AG08396 (cell line): ENCODE measurements around the gene NPB.

Source experiments
- DNase-seq: peaks from one replicate; pipeline ENCODE4 v3.0.0; 2012; ENCODE audit warnings: low spot score, mixed read lengths

The NPB gene

GRCh38 chr17:81940538-81941483 is 38.8 kb downstream of the NPB start:
- DNase-seq, result no peak

DNA sequence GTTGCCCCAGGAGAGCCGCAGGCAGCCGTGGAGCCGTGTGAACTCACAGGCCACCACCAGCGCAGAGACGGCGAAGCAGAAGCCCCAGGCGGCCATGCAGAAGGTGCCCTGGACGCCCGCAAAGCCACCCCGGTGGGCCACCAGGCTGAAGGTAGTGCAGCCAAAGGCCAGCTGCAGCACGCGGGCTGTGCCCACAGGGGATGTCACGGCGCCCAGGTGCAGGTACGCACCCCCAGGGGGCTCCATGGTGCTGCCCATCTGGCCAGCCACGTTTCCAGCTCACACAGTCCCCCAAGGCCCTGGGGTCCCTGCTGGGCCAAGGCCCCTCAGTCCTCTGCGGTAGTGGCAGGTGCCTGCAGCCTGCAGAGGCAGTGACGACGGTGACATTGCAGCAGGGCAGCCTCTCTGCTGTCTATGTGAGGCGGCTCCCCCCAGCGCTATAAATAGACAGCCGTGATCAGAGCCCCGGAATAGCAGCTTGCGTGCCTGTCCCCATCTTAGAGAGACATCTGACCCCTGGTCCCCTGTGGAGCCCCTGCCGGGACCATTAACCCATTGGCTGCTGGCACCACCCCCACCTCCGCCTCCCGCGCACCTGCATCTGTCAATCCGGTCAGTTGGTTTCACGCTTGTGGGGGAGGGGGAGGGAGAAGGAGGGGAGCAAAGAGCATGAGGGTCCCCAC is 39.6 kb downstream of the NPB start:
- DNase-seq, result no peak

DNA sequence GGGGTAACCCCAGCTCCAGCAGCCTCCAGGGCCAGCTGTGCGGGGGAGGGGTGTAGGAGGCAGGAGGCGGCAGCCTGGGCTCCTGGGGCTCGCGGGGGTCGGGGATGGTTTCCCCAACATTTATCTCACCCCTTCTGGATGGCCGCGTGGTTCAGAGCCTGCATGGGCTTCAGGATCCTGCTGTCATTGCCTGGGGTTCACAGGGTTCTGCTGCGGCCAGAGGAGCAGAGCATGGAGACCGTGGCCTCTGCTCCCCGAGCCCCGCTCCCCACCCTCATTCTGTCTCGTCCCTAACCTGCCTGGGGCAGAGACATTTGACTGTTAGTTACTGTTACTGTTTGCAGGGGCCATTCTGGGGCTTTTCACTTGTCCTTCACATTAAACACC is 40.1 kb downstream of the NPB start:
- no peak for DNase-seq

- no peak for DNase-seq
Measured at GRCh38 chr17:81944858-81945257, 42.8 kb downstream of the NPB start.

- no peak for DNase-seq
Measured at GRCh38 chr17:81947189-81947588, 45.2 kb downstream of the NPB start, which contains the start of gene MYADML2. Gene MYADML2 (minus strand): TSS chr17:81947233. CDS start chr17:81941741, 5,492 bp downstream.

DNA sequence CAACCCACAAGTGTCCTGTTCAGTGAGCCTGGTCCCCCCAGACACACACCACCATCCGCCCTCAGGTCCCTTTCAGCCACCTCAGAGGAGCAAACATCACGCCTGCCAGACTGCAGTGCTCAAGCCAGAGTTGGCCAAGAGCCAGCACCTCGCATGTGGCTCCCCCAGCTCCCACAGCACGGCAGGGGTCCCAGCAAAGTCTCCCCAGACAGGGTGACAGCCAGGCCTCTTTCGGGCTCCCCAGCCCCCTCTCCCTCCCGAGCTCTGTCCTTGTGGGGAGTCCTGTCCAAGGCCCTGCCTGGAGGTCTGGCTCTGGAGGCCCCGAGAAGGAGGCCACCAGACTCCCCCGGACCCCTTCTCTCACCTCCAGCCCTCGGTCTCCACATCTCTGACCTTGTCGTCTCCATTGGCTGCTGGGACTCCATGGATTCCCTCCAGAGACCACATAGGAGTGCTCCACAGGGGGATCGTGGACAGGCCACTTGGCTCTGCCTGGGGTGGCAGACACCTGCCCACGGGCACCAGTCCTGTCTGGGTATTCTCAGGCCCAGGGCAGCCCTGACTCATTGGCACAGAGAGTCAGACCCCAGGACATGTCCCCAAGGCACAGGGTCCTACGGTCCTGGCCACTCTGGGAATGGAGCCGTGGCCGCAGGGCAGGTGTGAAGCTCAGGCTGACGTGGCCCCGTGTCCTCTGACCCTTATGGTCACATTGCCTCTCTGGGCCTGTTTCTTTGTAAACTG is 46.8 kb downstream of the NPB start:
- no peak for DNase-seq

GRCh38 chr17:81950501-81950900 is 48.5 kb downstream of the NPB start:
- no peak for DNase-seq

GRCh38 chr17:81951785-81952684 is 50.0 kb downstream of the NPB start:
- DNase-seq, result no peak
